ENCODE results near the gene EMCN.

DNA sequence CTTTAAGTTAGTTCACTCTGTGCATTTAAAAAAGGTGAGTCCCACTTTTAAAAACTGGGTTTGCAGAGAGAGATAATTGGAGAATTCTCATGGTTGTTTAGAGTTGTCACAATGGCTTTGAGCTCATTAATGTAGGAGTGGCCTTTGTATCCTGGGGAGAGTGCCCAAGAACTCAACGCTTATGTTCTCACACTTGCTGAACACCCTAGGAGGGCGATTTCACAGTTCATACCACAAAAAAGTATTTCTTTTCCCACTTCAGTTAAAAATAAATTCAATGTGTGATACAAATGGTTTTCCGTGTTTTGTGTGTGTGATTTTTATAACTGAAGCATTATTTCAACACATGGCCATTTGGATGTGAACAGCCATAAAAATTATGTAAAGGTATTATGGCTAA, 8.4 kb downstream of the EMCN start:
- TF ChIP-seq CTCF (IDR thresholded peaks at IDR 0.05) (no peak), EZH2 (IDR thresholded peaks at IDR 0.05; ENCODE audit: borderline replicate concordance, insufficient read depth, low read depth, low read length, poor library complexity, severe bottlenecking) (no peak)
